Heart left ventricle (tissue), 16 donors: ENCODE results near the gene TRIM66. TPM values are rescaled to one million over a fixed set of nuclear protein-coding genes. Genes with fewer than 3 reads are reported as not detected.

Experiments used
- ATAC-seq, 4 donors: fragments of 200-7000 bp; cut with Tn5 transposase; one replicate each; pipeline ENCODE4 v1.9.1; 2020 to 2022; ENCODE audit warnings: moderate library complexity in 4 of 4, mild to moderate bottlenecking in 3 of 4, moderate number of reproducible peaks in 1 of 4
- DNase-seq, 5 donors: peaks; one replicate each; pipeline ENCODE4 v3.0.0-alpha.2; 2020
- H3K27ac ChIP-seq, 12 donors: fragments of 200-600 bp; sonication (generic) in 4 of 12; one replicate each; pipeline versions ENCODE4 v1.5.0 to v1.8.0; 2016 to 2022; ENCODE audit warnings: mild to moderate bottlenecking in 2 of 12
- H3K27me3 ChIP-seq, 9 donors: fragments of 200-600 bp; sonication (generic) in 2 of 9; one replicate each; pipeline versions ENCODE4 v1.5.1 to v1.8.0; 2016 to 2022; ENCODE audit warnings: mild to moderate bottlenecking in 3 of 9
- H3K36me3 ChIP-seq, 9 donors: fragments of 200-600 bp; sonication (generic) in 2 of 9; one replicate each; pipeline versions ENCODE4 v1.5.0 to v1.8.0; 2018 to 2022; ENCODE audit warnings: mild to moderate bottlenecking in 2 of 9
- H3K4me1 ChIP-seq, 12 donors: fragments of 200-600 bp; sonication (generic) in 4 of 12; one replicate each; pipeline versions ENCODE4 v1.5.0 to v1.8.0; 2016 to 2022; ENCODE audit warnings: mild to moderate bottlenecking in 3 of 12
- H3K4me3 ChIP-seq, 12 donors: fragments of 200-600 bp; sonication (generic) in 4 of 12; one replicate each; pipeline versions ENCODE4 v1.5.0 to v1.8.0; 2017 to 2022; ENCODE audit warnings: mild to moderate bottlenecking in 9 of 12, moderate library complexity in 4 of 12
- H3K9me3 ChIP-seq, 12 donors: fragments of 200-600 bp; sonication (generic) in 4 of 12; one replicate each; pipeline versions ENCODE4 v1.5.0 to v1.8.0; 2016 to 2022; ENCODE audit warnings: mild to moderate bottlenecking in 1 of 12
- CTCF ChIP-seq, 12 donors: fragments of 200-600 bp; sonication (generic) in 4 of 12; IDR thresholded peaks; one replicate each; pipeline versions ENCODE4 v1.5.0 to v1.8.0; 2018 to 2022; ENCODE audit warnings: antibody characterized with exemption in 12 of 12, mild to moderate bottlenecking in 5 of 12
- POLR2A ChIP-seq, 2 donors: fragments of 450-650 bp; IDR thresholded peaks; one replicate each; pipeline ENCODE4 v1.6.1; 2017; ENCODE audit warnings: antibody characterized with exemption in 2 of 2, mild to moderate bottlenecking in 2 of 2, moderate library complexity in 2 of 2
- WGBS, 4 donors: extraction: QIAGEN DNeasy Blood & Tissue Kit in 2 of 4; methylation state at CpG; one replicate each; pipeline versions ENCODE4 v1.1.5 to v1.1.7; 2013 to 2018; 5-methylcytosine and 5-hydroxymethylcytosine counted together
- intact Hi-C, 10 donors: fragments of 100-400 bp; cut with DNase I; formaldehyde crosslinking; loops; one replicate each; pipeline versions ENCODE4 v1.11.1 to v1.14.2; 2022
- polyA plus RNA-seq, 2 donors: library from polyadenylated mRNA; stranded (reverse); fragments of 200-250 nt; gene quantifications; one replicate each; pipeline ENCODE4 v1.2.3, GENCODE V29; 2013
- total RNA-seq, 9 donors: library from RNA; depleted of rRNA in 2 of 9; stranded (reverse); fragments of >200 nt in 2 of 9; fragmentation: NEBNext Ultra II Directional in 3 of 9; extraction: Animal tissue kit (Norgen Biotek cat#: 25700) in 3 of 9; gene quantifications; one replicate each; pipeline versions ENCODE4 v1.1.0 to v1.2.4, GENCODE V29; 2016 to 2023
- donor health status: ischemic (EF 13 %, LVEDD 7.1; RV severe dilation, severe dysfunction).
- donor health status: healthy with polysubstance abuse.
- donor health status: DM: no; HTN: yes; CAD: no.
- donor health status: DM: no; HTN: no; CAD: no.
- donor health status: ischemic (EF 25% LVEDD 6.9; RV normal size, moderate dysfunction).
- donor health status: ischemic (EF 25% LVEDD 5.7; RV mildly dilated, moderate dysfunction).
- donor health status: healthy.
- donor health status: DM: yes; HTN: yes; CAD: no.
- donor health status: ischemic (EF 35%, LVEDD 5.7; RV mildly dilated, moderate dysfunction).
- donor health status: nonischemic (EF 11% LVEDD 7.7; RV severe dilation, severe dysfunction).
- donor health status: DM: yes; HTN: yes; CAD: no.
- donor health status: PGD.
- donor health status: ischemic (EF 29% LVEDD 5.4; RV normal size, mild dysfunction).
- donor health status: nonischemic (EF 23%, LVEDD 6.1; RV moderate dilation, normal function).

The TRIM66 gene
- total and polyA plus RNA-seq, 11 donors = 0.71 to 10.1 (median 3.8) TPM

- TF ChIP-seq POLR2A (IDR thresholded peaks at IDR 0.05) (no peak), CTCF (IDR thresholded peaks at IDR 0.05) (no peak)
- intact Hi-C loops = loop anchor here in 5 of 10 donors (5.0 to 10.0 kb wide), 6 partner anchors 39 to 97 kb away; a partner anchor contains a TSS
- peaks cover 24 to 97% (median 82%) of the 10 kb centered on the region in 12 donors for H3K4me1 ChIP-seq
- peak overlapping the region; percentile 50 to 95 (median 80) for H3K27ac ChIP-seq
- ATAC-seq = peak; percentile 77 to 82 (median 80)
- H3K9me3 ChIP-seq = no peaks in the 10 kb centered on the region
- peak in 4 of 5 donors; percentile 36 to 82 (median 59) for DNase-seq
- no peaks in the 10 kb centered on the region for H3K27me3 ChIP-seq
- 30 to 49% (median 39%) methylated on average over 11 of the region's 11 CpGs for WGBS, 4 donors
- H3K36me3 ChIP-seq = peaks cover 0 to 40% (median 17%) of the 10 kb centered on the region in 9 donors
- no peak overlapping the region for H3K4me3 ChIP-seq
These were observed 35.6 kb upstream of the TRIM66 start for GRCh38 chr11:8717876-8718753.

DNA sequence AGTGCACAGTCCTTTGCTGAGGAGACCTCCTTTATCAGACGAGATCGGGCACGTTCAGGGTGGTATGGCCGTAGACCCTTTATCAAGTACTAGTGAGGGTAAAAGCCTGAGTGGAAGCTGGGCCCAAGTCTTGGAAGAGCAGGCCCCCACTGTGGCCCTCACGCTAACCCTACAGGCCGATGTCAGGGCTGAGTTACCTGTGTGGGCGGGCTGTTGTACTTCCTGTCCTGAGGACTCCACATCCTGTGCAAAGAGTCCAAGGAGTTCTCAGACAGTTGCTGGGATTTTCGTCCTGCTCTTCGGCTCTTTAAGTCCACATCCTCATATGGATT is 35.0 kb upstream of the TRIM66 start:
- WGBS, 4 donors = 61 to 75% (median 64%) methylated on average over 8 to 9 of the region's 9 CpGs
- no peaks in the 10 kb centered on the region for H3K9me3 ChIP-seq
- no peaks in the 10 kb centered on the region for H3K27me3 ChIP-seq
- peaks cover 0 to 46% (median 18%) of the 10 kb centered on the region in 9 donors for H3K36me3 ChIP-seq
- DNase-seq (no peak), ATAC-seq (no peak)
- TF ChIP-seq POLR2A (IDR thresholded peaks at IDR 0.05) (no peak), CTCF (IDR thresholded peaks at IDR 0.05) (no peak)
- peak overlapping the region; percentile 22 to 95 (median 75) for H3K27ac ChIP-seq
- intact Hi-C loops = loop anchor here in 5 of 10 donors (5.0 to 10.0 kb wide), 6 partner anchors 40 to 97 kb away; a partner anchor contains a TSS
- peaks cover 24 to 92% (median 78%) of the 10 kb centered on the region in 12 donors for H3K4me1 ChIP-seq
- H3K4me3 ChIP-seq = no peak overlapping the region

- intact Hi-C loops = loop anchor here in 5 of 10 donors (5.0 to 10.0 kb wide), 6 partner anchors 42 to 99 kb away; a partner anchor contains a TSS
- Histone ChIP-seq H3K9me3 (no peaks in the 10 kb centered on the region), H3K27me3 (no peaks in the 10 kb centered on the region), H3K4me1 (peaks cover 19 to 72% (median 62%) of the 10 kb centered on the region in 12 donors), H3K4me3 (no peak overlapping the region), H3K36me3 (peaks cover 0 to 65% (median 34%) of the 10 kb centered on the region in 9 donors), H3K27ac (peak overlapping the region in 10 of 12 donors; percentile 12 to 95 (median 65))
- WGBS, 4 donors = 51 to 71% (median 65%) methylated on average over 8 to 15 of the region's 15 CpGs
- DNase-seq (peak in 1 of 5 donors; percentile 42), ATAC-seq (no peak)
- TF ChIP-seq CTCF (IDR thresholded peaks at IDR 0.05) = no peak
- TF ChIP-seq POLR2A (IDR thresholded peaks at IDR 0.05) = no peak
These were observed 33.0 kb upstream of the TRIM66 start for GRCh38 chr11:8715501-8715900.

- 43 to 55% (median 49%) methylated on average over 4 of the region's 4 CpGs for WGBS, 4 donors
These were observed 32.3 kb upstream of the TRIM66 start for GRCh38 chr11:8714622-8715225.

More at GRCh38 chr11:8714622-8715225, 32.3 kb upstream of the TRIM66 start:
- Histone ChIP-seq H3K27me3 (no peaks in the 10 kb centered on the region), H3K27ac (peak overlapping the region in 10 of 12 donors; percentile 26 to 95 (median 65)), H3K9me3 (no peaks in the 10 kb centered on the region), H3K4me1 (peaks cover 19 to 68% (median 56%) of the 10 kb centered on the region in 12 donors), H3K36me3 (peaks cover 0 to 65% (median 36%) of the 10 kb centered on the region in 9 donors), H3K4me3 (no peak overlapping the region)
- intact Hi-C loops = loop anchor here in 5 of 10 donors (5.0 to 10.0 kb wide), 6 partner anchors 43 to 100 kb away; a partner anchor contains a TSS
- TF ChIP-seq POLR2A (IDR thresholded peaks at IDR 0.05) = no peak
- no peak for DNase-seq
- no peak for ATAC-seq
